ENCODE results near the gene PCDH9.

PCDH9 gene

DNA sequence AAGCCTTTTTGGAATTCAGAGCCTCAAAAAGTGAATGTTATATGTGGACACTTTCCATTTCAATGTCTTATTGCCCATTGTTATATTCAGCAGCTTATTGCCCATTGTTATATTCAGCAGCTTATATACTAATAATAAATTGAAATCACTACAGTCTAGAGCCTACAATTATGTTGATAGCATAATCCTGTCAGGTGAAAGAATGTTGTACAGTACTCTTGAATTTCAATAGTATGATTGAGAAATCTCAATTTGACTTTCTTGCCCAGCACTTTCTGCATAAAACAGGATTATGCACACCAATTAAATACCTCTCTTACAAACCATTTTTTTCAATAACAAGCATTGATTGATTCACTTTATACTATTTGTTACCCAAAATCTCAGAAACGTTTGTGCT, 260.8 kb downstream of the PCDH9 start:
- no peak for DNase-seq

- no peak for DNase-seq
Measured at GRCh38 chr13:66967811-66968597, 262.1 kb downstream of the PCDH9 start.

GRCh38 chr13:66965181-66965580, 265.0 kb downstream of the PCDH9 start:
- DNase-seq, result no peak

DNA sequence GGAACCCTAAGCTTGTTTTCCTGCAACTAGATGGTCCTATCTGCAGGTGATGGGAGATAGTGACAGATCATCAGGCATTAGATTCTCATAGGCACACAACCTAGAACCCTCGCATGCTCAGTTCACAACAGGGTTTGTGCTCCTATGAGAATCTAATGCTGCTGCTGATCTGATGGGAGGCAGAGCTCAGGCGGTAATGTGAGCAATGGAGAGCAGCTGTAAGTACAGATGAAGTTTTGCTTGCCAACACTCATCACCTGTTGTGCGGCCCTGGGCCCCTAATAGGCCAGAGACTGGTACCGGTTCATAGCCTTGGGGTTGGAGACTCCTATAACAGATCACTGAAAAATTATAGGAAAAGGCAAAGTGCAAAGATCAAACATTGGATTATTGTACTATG, 267.2 kb downstream of the PCDH9 start:
- DNase-seq, result no peak

GRCh38 chr13:66958611-66959010, 271.5 kb downstream of the PCDH9 start:
- DNase-seq, result no peak

GRCh38 chr13:66952507-66952906, 277.6 kb downstream of the PCDH9 start:
- no peak for DNase-seq

DNA sequence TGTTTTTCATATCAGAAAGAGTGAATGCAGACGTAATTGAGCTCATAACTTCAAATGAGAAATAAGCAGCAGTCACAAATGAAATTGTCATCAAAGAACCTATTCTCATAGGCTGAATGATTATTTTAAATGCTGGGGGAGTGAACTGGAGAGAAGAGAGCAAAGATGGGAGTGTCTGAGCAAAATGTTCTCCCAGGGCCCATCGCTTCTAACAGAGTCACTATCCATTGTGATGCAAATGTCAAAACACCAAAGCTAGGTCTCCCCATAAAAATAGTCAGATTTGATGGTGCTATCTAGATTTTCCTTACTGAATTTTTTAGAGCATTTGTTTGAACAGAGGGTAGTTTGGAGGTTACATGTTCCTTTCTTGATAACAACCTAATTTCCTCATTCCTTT, 278.7 kb downstream of the PCDH9 start:
- DNase-seq, result no peak

- no peak for DNase-seq
Measured at GRCh38 chr13:66950666-66951065, 279.5 kb downstream of the PCDH9 start.

GRCh38 chr13:66948910-66949309, 281.2 kb downstream of the PCDH9 start:
- no peak for DNase-seq

DNA sequence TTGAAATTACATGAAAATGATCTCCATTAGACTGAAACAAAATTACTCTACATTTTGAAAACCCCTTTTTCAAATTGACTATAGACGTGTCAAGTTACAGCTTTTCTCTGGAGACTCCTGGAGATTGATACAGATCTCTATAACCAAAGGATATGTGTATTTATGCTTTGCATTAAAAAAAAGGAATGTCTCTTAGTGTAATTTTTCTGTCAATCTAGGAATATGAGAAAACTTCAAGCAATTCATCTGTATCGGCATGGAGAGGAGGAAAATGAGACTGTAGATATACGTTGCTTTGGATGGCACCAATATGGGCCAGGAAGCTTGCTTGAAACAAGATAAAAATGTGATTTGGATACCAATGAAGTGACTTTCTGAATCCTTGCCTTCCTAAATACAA, 286.6 kb downstream of the PCDH9 start:
- no peak for DNase-seq

- DNase-seq, result no peak
Measured at GRCh38 chr13:66940113-66940512, 290.0 kb downstream of the PCDH9 start.

DNA sequence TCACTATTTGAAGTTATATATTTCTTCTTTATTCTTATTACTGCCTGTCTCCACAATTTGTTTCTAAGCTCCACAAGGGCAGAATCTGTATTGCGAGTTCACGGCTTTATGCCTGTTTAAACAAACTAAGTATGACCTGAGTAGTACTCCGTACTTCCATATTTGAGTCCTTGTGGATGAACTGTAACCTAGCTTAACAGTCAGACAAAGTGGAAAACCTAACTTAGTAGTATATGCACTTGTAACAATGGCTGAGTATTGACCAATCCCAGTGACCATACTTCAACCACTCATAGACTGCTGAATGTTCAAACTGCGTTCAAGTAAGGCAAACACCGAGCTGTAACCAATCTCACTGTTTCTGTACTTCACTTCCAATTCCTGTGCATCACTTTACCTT, 292.7 kb downstream of the PCDH9 start:
- DNase-seq, result no peak

DNA sequence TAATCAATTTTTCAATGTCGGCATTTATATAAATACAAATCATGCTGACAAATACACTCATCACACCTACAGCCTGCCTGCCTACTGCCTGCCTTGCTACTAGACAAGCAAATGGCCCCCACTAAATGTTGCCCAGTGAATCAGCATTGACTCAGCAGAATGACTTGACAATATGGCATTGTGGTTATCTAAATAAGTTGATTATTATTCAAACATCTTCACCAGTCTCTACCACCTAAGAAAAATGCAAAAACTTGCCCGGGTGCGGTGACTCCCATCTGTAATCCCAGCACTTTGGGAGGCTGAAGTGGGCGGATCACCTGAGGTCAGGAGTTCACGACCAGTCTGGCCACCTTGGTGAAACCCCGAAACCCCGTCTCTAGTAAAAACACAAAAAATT, 296.1 kb downstream of the PCDH9 start:
- DNase-seq, result peak; percentile 50

DNA sequence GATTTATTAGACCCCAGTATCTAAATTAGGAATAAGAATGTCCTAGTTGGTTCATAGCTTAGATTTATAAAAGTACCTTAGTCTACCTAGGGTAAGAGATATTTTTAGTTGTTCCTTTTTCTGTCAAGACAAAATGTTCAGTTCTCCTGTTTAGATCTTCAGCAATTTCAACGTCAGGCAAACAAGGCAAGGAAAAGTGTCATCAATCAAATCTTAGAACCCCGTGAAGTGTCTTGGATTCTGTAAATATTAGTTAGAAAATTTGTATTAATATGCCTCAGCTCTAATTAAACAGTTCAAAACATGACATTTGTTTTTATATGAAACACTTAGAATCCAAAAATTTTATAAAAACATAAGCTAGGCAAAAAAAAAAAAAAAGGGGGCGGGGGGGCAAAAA, 296.6 kb downstream of the PCDH9 start:
- no peak for DNase-seq

DNA sequence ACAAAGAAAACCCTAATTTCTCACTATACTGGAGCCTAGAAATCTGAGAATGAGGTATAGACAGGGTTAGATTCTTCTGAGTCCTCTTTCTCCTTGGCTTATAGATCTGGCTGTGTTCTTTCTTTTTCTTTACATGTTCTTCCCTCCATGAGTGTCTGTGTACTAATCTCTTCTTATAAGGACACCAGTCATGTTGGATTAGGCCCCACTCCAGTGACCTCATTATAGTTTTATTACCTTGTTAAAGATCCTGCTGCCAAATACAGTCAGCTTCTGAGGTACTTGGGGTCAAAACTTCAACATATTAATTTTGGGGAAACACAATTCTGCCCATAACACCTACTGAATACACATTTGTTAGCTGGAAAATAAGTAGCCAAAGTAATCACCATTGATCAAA, 302.6 kb downstream of the PCDH9 start:
- no peak for DNase-seq

GRCh38 chr13:66926851-66927524, 303.1 kb downstream of the PCDH9 start:
- no peak for DNase-seq

GRCh38 chr13:66926200-66926850, 303.8 kb downstream of the PCDH9 start:
- no peak for DNase-seq

- DNase-seq, result no peak
Measured at GRCh38 chr13:66922444-66922843, 307.7 kb downstream of the PCDH9 start.

DNA sequence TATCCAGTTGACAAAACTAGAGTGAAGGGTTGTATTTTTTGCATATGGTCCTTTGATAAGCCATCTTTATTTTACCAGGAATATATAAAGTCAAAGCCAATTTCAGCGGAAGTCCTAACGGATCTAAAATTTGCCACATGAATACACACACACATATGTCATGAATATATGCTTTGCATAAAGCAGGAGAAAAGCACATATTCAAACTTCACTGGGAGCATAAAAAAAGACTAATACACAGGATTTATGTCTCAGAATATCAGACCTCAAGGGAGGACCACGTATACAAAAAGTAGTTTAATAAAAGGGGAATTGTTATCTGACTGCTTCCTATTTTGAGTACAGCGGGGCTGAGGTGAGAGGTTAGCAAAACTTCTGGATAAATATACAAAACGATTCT, 308.7 kb downstream of the PCDH9 start:
- DNase-seq, result no peak

GRCh38 chr13:66915596-66916185, 314.4 kb downstream of the PCDH9 start:
- peak; percentile 10 for DNase-seq

- DNase-seq, result no peak
Measured at GRCh38 chr13:66914155-66914554, 316.0 kb downstream of the PCDH9 start.

DNA sequence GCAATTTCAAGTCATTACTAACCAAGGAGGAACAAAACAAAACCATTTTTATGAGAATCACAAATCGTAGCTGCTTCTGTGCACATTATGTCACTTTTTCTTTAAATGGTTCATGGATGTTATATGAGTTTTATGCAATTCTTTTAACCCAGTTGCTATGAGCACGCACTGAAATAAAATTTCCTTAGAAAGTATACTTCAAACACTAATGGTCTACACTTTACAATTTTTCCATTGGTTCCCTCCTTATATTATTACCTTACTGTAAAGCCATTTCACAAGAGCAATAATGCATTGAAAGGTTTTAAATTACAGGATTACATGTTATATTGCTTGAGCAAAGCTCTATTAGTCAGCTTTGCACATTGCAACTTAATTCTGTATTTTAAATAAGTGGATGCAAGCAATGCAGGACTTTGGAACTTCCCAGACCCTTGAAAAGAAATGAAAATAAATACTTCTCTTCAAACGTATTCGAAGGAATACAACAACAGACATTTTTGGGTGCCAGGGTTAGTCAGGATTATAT, 318.7 kb downstream of the PCDH9 start:
- no peak for DNase-seq

DNA sequence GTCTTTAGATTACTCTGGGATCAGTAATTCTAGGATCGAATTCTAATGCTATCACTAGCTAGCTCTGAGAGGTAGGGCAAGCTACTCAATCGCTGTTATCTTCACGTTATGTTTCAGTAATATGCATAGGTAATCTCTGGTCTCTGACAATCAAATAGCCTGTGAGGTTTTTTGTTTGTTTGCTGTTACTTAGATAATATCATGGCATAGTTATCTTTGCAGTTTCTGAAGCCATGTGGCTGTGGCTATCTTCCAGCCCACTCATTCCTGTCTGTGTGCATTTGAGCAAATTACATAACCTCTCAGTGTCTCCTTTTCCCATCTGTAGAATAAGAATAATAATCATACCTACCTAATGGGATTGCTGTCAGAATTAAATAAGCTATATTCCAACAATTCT, 330.2 kb downstream of the PCDH9 start:
- DNase-seq, result no peak
